ENCODE measurements around the gene GSK3B. TPM values are rescaled to one million over a fixed set of nuclear protein-coding genes. Genes with fewer than 3 reads are reported as not detected.
"Not testable (repeated sequence)": the region's sequence is repeated elsewhere in the genome, so short reads cannot be mapped to it uniquely, and the experiment has no call there.

GSK3B gene
- total and polyA plus RNA-seq, 2 experiments from 2014 or later = 29.0 to 45.3 TPM

DNA sequence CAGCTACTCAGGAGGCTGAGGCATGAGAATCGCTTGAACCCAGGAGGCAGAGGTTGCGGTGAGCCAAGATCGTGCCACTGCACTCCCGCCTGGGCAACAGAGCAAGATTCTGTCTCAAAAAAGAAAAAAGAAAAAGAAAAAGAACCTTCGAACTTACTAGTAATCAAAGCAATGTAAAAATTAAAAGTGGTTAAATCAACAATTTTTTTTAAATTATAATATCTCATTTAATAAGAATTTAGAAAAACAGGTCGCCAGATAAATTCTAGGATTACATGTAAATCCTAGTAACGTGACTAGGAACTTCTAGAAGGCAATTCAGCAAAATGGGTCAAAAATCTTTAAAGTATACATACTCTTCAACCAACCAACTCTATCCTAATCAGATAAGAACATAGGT lies 37.2 kb downstream of the GSK3B start:
- Histone ChIP-seq H3K4me2 (no peak overlapping the region), H3K4me1 (ENCODE audit: insufficient read depth) (peaks cover 7% of the 10 kb centered on the region; the same call in 1 of the 2 replicates), H3K4me3 (no peak overlapping the region), H3K36me3 (ENCODE audit: insufficient read depth) (no peaks in the 10 kb centered on the region), H3K9me2 (ENCODE audit: insufficient read depth) (no peaks in the 10 kb centered on the region), H2AFZ (no peak overlapping the region), H3K27ac (ENCODE audit: low read depth) (no peak overlapping the region), H3K27me3 (ENCODE audit: insufficient read depth) (no peaks in the 10 kb centered on the region), H3K79me2 (replicated peaks; ENCODE audit: insufficient read depth) (peaks cover 100% of the 10 kb centered on the region), H3F3A (replicated peaks; ENCODE audit: low read depth) (no peaks in the 10 kb centered on the region), H4K20me1 (replicated peaks; ENCODE audit: insufficient read depth) (peaks cover 34% of the 10 kb centered on the region)
- Mint-ChIP-seq H3K4me1 (peaks cover 24% of the 10 kb centered on the region), H3K4me3 (no peak overlapping the region), H3K36me3 (ENCODE audit: low read depth) (peaks cover 24% of the 10 kb centered on the region), H3K27ac (no peak overlapping the region), H3K9me3 (peaks cover 9% of the 10 kb centered on the region), H3K27me3 (ENCODE audit: insufficient read depth, low read depth, poor library complexity) (no peaks in the 10 kb centered on the region)
- ATAC-seq (no peak), DNase-seq (ENCODE audit: low spot score) (no peak)
- TF ChIP-seq, protein P1, sequence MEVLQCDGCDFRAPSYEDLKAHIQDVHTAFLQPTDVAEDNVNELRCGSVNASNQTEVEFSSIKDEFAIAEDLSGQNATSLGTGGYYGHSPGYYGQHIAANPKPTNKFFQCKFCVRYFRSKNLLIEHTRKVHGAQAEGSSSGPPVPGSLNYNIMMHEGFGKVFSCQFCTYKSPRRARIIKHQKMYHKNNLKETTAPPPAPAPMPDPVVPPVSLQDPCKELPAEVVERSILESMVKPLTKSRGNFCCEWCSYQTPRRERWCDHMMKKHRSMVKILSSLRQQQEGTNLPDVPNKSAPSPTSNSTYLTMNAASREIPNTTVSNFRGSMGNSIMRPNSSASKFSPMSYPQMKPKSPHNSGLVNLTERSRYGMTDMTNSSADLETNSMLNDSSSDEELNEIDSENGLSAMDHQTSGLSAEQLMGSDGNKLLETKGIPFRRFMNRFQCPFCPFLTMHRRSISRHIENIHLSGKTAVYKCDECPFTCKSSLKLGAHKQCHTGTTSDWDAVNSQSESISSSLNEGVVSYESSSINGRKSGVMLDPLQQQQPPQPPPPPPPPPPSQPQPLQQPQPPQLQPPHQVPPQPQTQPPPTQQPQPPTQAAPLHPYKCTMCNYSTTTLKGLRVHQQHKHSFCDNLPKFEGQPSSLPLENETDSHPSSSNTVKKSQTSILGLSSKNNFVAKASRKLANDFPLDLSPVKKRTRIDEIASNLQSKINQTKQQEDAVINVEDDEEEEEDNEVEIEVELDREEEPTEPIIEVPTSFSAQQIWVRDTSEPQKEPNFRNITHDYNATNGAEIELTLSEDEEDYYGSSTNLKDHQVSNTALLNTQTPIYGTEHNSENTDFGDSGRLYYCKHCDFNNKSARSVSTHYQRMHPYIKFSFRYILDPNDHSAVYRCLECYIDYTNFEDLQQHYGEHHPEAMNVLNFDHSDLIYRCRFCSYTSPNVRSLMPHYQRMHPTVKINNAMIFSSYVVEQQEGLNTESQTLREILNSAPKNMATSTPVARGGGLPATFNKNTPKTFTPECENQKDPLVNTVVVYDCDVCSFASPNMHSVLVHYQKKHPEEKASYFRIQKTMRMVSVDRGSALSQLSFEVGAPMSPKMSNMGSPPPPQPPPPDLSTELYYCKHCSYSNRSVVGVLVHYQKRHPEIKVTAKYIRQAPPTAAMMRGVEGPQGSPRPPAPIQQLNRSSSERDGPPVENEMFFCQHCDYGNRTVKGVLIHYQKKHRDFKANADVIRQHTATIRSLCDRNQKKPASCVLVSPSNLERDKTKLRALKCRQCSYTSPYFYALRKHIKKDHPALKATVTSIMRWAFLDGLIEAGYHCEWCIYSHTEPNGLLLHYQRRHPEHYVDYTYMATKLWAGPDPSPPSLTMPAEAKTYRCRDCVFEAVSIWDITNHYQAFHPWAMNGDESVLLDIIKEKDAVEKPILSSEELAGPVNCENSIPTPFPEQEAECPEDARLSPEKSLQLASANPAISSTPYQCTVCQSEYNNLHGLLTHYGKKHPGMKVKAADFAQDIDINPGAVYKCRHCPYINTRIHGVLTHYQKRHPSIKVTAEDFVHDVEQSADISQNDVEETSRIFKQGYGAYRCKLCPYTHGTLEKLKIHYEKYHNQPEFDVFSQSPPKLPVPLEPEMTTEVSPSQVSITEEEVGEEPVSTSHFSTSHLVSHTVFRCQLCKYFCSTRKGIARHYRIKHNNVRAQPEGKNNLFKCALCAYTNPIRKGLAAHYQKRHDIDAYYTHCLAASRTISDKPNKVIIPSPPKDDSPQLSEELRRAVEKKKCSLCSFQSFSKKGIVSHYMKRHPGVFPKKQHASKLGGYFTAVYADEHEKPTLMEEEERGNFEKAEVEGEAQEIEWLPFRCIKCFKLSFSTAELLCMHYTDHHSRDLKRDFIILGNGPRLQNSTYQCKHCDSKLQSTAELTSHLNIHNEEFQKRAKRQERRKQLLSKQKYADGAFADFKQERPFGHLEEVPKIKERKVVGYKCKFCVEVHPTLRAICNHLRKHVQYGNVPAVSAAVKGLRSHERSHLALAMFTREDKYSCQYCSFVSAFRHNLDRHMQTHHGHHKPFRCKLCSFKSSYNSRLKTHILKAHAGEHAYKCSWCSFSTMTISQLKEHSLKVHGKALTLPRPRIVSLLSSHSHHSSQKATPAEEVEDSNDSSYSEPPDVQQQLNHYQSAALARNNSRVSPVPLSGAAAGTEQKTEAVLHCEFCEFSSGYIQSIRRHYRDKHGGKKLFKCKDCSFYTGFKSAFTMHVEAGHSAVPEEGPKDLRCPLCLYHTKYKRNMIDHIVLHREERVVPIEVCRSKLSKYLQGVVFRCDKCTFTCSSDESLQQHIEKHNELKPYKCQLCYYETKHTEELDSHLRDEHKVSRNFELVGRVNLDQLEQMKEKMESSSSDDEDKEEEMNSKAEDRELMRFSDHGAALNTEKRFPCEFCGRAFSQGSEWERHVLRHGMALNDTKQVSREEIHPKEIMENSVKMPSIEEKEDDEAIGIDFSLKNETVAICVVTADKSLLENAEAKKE (CRISPR knock-in tag; IDR thresholded peaks at IDR 0.05) = no peak
- no peak for TF ChIP-seq JUNB (IDR thresholded peaks at IDR 0.05; ENCODE audit: unreplicated experiment)
- no peak for TF ChIP-seq STAT1 (IDR thresholded peaks at IDR 0.05; ENCODE audit: unreplicated experiment)
- no peak for TF ChIP-seq ZNF114 (CRISPR knock-in tag; IDR thresholded peaks at IDR 0.05)

DNA sequence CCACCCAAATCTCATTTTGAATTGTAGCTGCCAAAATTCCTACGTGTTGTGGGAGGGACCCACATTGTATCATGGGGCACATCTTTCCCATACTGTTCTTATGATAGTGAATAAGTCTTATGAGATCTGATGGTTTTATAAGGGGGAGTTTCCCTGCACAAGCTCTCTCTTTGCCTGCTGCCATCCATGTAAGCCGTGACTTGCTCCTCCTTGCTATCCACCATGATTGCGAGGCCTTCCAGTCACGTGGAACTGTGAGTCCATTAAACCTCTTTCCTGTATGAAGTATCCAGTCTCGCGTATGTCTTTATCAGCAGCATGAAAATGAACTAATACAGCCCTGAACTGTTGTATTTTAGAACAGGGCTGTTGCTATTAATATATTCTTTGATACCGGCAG lies 40.6 kb downstream of the GSK3B start:
- H3K27ac Mint-ChIP-seq; H3K36me3 ChIP-seq (ENCODE audit: insufficient read depth); DNase-seq (ENCODE audit: low spot score); H3K9me2 ChIP-seq (ENCODE audit: insufficient read depth); H3F3A ChIP-seq (replicated peaks; ENCODE audit: low read depth); H3K4me3 ChIP-seq; H3K27me3 ChIP-seq (ENCODE audit: insufficient read depth); H3K27me3 Mint-ChIP-seq (ENCODE audit: insufficient read depth, low read depth, poor library complexity); ATAC-seq; H3K9me3 Mint-ChIP-seq; H2AFZ ChIP-seq; H3K4me1 ChIP-seq (ENCODE audit: insufficient read depth); H3K4me2 ChIP-seq; H3K4me3 Mint-ChIP-seq; H3K27ac ChIP-seq (ENCODE audit: low read depth): not testable (repeated sequence)
- Mint-ChIP-seq H3K36me3 (ENCODE audit: low read depth) (peaks cover 24% of the 10 kb centered on the region), H3K4me1 (peaks cover 24% of the 10 kb centered on the region)
- peaks cover 27% of the 10 kb centered on the region for H4K20me1 ChIP-seq (replicated peaks; ENCODE audit: insufficient read depth)
- H3K79me2 ChIP-seq (replicated peaks; ENCODE audit: insufficient read depth) = peaks cover 100% of the 10 kb centered on the region

Measured in GM23338 (cell line).